Activated gamma-delta T cell treated with anti-CD3 and anti-CD28 coated beads, Interleukin-2, amount 50 U/mL, for 16 hours (primary cell): ENCODE data around the gene KLHL28.

Experiments
- DNase-seq: peaks from one replicate; pipeline ENCODE4 v3.0.0-alpha.2; 2020; ENCODE audit warnings: low read depth

The KLHL28 gene

GRCh38 chr14:44961554-44962333 is at the start of gene KLHL28, which contains the start of gene TOGARAM1:
Gene KLHL28, minus strand, starts transcription at chr14:44961947. Its CDS starts 16,019 bp downstream, at chr14:44945928.
Gene TOGARAM1, plus strand, starts transcription at chr14:44962190. Its CDS starts 232 bp downstream, at chr14:44962422.
- peak; percentile 92 for DNase-seq

GRCh38 chr14:45003924-45004323 is 42.2 kb upstream of the KLHL28 start:
- DNase-seq, result no peak

- no peak for DNase-seq
These were observed 34.1 kb upstream of the KLHL28 start for GRCh38 chr14:44995770-44996294.

GRCh38 chr14:44995196-44995595 is 33.4 kb upstream of the KLHL28 start:
- DNase-seq, result no peak

GRCh38 chr14:44990533-44990932 is 28.8 kb upstream of the KLHL28 start:
- no peak for DNase-seq

- DNase-seq, result no peak
These were observed 28.0 kb upstream of the KLHL28 start for GRCh38 chr14:44989497-44990440.

GRCh38 chr14:44988694-44989093 is 26.9 kb upstream of the KLHL28 start:
- no peak for DNase-seq

- DNase-seq, result no peak
These were observed 20.8 kb upstream of the KLHL28 start for GRCh38 chr14:44982594-44982993.

GRCh38 chr14:44981198-44981597 is 19.5 kb upstream of the KLHL28 start:
- DNase-seq, result no peak

GRCh38 chr14:44979740-44980356 is 18.1 kb upstream of the KLHL28 start:
- no peak for DNase-seq

- DNase-seq, result no peak
These were observed 17.5 kb upstream of the KLHL28 start for GRCh38 chr14:44979273-44979672.

- no peak for DNase-seq
These were observed 9.7 kb upstream of the KLHL28 start for GRCh38 chr14:44971459-44971858.

GRCh38 chr14:44970907-44971306 is 9.2 kb upstream of the KLHL28 start:
- no peak for DNase-seq

GRCh38 chr14:44968714-44969113 is 7.0 kb upstream of the KLHL28 start:
- no peak for DNase-seq

GRCh38 chr14:44966601-44967336 is 5.0 kb upstream of the KLHL28 start:
- DNase-seq, result no peak

GRCh38 chr14:44963775-44964380 is 2.1 kb upstream of the KLHL28 start:
- no peak for DNase-seq

- DNase-seq, result no peak
These were observed 1.3 kb upstream of the KLHL28 start for GRCh38 chr14:44963044-44963528.

GRCh38 chr14:44962334-44963043 is 742 bp upstream of the KLHL28 start:
- DNase-seq, result no peak

GRCh38 chr14:44961151-44961553 is 595 bp downstream of the KLHL28 start:
- DNase-seq, result peak; percentile 44

GRCh38 chr14:44960646-44961045 is 1.1 kb downstream of the KLHL28 start:
- DNase-seq, result no peak
